HEK293T (cell line): ENCODE measurements around the gene VIP.
"Not testable (repeated sequence)": the region's sequence is repeated elsewhere in the genome, so short reads cannot be mapped to it uniquely, and the experiment has no call there.

ENCODE experiments used
- CTCF ChIA-PET: fragments of 350-600 bp; formaldehyde crosslinking; extraction: SDS; loops from one replicate; lab custom pipeline; 2021; ENCODE audit warnings: antibody characterized with exemption, inconsistent platforms; lab: Yijun Ruan, JAX
- POLR2A ChIA-PET: fragments of 350-600 bp; formaldehyde crosslinking; extraction: SDS; loops from one replicate; lab custom pipeline; 2020; ENCODE audit warnings: antibody characterized with exemption, inconsistent platforms; lab: Yijun Ruan, JAX
- DNase-seq: peaks from one replicate; pipeline ENCODE4 v3.0.0; 2012; ENCODE audit warnings: mixed read lengths; ENCODE audit errors: extremely low spot score
- ARNT ChIP-seq: fragments of 450-650 bp; IDR thresholded peaks from 2 replicates; pipeline ENCODE4 v1.6.1; 2017; ENCODE audit warnings: mild to moderate bottlenecking
- BHLHE40 ChIP-seq: fragments of 450-650 bp; IDR thresholded peaks from 2 replicates; pipeline ENCODE4 v1.6.1; 2016; ENCODE audit warnings: mild to moderate bottlenecking, moderate library complexity, borderline replicate concordance
- CTBP1 ChIP-seq: fragments of 450-650 bp; IDR thresholded peaks from 2 replicates; pipeline ENCODE4 v1.6.1; 2016; ENCODE audit warnings: borderline replicate concordance
- ELF4 ChIP-seq: fragments of 450-650 bp; IDR thresholded peaks from 2 replicates; pipeline ENCODE4 v1.6.1; 2017; ENCODE audit warnings: antibody characterized with exemption
- FOXA1 ChIP-seq: fragments of 450-650 bp; IDR thresholded peaks from 2 replicates; pipeline ENCODE4 v1.6.1; 2016; ENCODE audit warnings: mild to moderate bottlenecking
- FOXK2 ChIP-seq: fragments of 450-650 bp; IDR thresholded peaks from 2 replicates; pipeline ENCODE4 v1.6.1; 2016; ENCODE audit warnings: mild to moderate bottlenecking
- FOXM1 ChIP-seq: fragments of 450-650 bp; IDR thresholded peaks from 2 replicates; pipeline ENCODE4 v1.6.1; 2017; ENCODE audit warnings: mild to moderate bottlenecking, borderline replicate concordance
- HDGF ChIP-seq: fragments of 450-650 bp; IDR thresholded peaks from 2 replicates; pipeline ENCODE4 v1.6.1; 2017; ENCODE audit warnings: antibody characterized with exemption, borderline replicate concordance
- L3MBTL2 ChIP-seq: fragments of 450-650 bp; conservative IDR thresholded peaks from 2 replicates; pipeline ENCODE4 v1.6.1; 2016; ENCODE audit warnings: mild to moderate bottlenecking
- LEF1 ChIP-seq: fragments of 450-650 bp; IDR thresholded peaks from 2 replicates; pipeline ENCODE4 v1.6.1; 2017; ENCODE audit warnings: mild to moderate bottlenecking, borderline replicate concordance
- NFRKB ChIP-seq: fragments of 450-650 bp; IDR thresholded peaks from 2 replicates; pipeline ENCODE4 v1.6.1; 2016; ENCODE audit warnings: mild to moderate bottlenecking, moderate library complexity
- SP1 ChIP-seq: fragments of 450-650 bp; IDR thresholded peaks from 2 replicates; pipeline ENCODE4 v1.6.1; 2017
- SUZ12 ChIP-seq: fragments of 450-650 bp; IDR thresholded peaks from 2 replicates; pipeline ENCODE4 v1.6.1; 2016; ENCODE audit warnings: mild to moderate bottlenecking
- TARDBP ChIP-seq: fragments of 450-650 bp; IDR thresholded peaks from 2 replicates; pipeline ENCODE4 v1.6.1; 2016
- ZNF384 ChIP-seq: fragments of 450-650 bp; IDR thresholded peaks from 2 replicates; pipeline ENCODE4 v1.6.1; 2016
- TF ChIP-seq, protein P1 (sequence below): fragments of 450-650 bp; IDR thresholded peaks from 2 replicates; pipeline ENCODE4 v1.6.1; 2016

VIP gene

GRCh38 chr6:152750694-152751093 lies at the start of gene VIP:
Gene VIP (plus strand): TSS chr6:152750797. CDS start chr6:152752178, 1,381 bp downstream.
- peak; percentile 60 for DNase-seq
- TF ChIP-seq ARNT = no peak
- no peak for TF ChIP-seq L3MBTL2
- TF ChIP-seq ELF4 = no peak
- no peak for TF ChIP-seq ZNF384
- no peak for TF ChIP-seq HDGF
- TF ChIP-seq, protein P1, sequence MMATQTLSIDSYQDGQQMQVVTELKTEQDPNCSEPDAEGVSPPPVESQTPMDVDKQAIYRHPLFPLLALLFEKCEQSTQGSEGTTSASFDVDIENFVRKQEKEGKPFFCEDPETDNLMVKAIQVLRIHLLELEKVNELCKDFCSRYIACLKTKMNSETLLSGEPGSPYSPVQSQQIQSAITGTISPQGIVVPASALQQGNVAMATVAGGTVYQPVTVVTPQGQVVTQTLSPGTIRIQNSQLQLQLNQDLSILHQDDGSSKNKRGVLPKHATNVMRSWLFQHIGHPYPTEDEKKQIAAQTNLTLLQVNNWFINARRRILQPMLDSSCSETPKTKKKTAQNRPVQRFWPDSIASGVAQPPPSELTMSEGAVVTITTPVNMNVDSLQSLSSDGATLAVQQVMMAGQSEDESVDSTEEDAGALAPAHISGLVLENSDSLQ = no peak
- ChIA-PET POLR2A (no interaction called here), CTCF (interaction anchor here (3.9 kb wide), 1 partner anchor 196 kb away, joined by 17 read pairs; no protein-coding TSS in a partner anchor)

GRCh38 chr6:152701081-152701862 lies 49.3 kb upstream of the VIP start:
- ChIA-PET POLR2A (no interaction called here), CTCF (no interaction called here)
- no peak for DNase-seq
- TF ChIP-seq FOXM1 = no peak
- TF ChIP-seq SUZ12 = no peak
- TF ChIP-seq FOXA1 = no peak
- no peak for TF ChIP-seq ELF4
- TF ChIP-seq NFRKB = no peak
- no peak for TF ChIP-seq LEF1
- TF ChIP-seq SP1 = no peak
- no peak for TF ChIP-seq FOXK2
- no peak for TF ChIP-seq TARDBP
- no peak for TF ChIP-seq CTBP1
- no peak for TF ChIP-seq ARNT
- no peak for TF ChIP-seq ZNF384
- TF ChIP-seq BHLHE40 = no peak
- TF ChIP-seq HDGF = no peak
- TF ChIP-seq L3MBTL2 = no peak

GRCh38 chr6:152701863-152702401 lies 48.7 kb upstream of the VIP start:
- TF ChIP-seq, protein P1 = no peak
- no peak for TF ChIP-seq BHLHE40
- no peak for TF ChIP-seq NFRKB
- TF ChIP-seq CTBP1 = no peak
- no peak for TF ChIP-seq FOXA1
- no peak for TF ChIP-seq SP1
- TF ChIP-seq ARNT = no peak
- no peak for TF ChIP-seq SUZ12
- TF ChIP-seq HDGF = no peak
- no peak for TF ChIP-seq LEF1
- TF ChIP-seq ELF4 = no peak
- no peak for TF ChIP-seq ZNF384
- no peak for TF ChIP-seq FOXM1
- TF ChIP-seq TARDBP = no peak
- no peak for TF ChIP-seq FOXK2
- ChIA-PET CTCF (no interaction called here), POLR2A (no interaction called here)

DNA sequence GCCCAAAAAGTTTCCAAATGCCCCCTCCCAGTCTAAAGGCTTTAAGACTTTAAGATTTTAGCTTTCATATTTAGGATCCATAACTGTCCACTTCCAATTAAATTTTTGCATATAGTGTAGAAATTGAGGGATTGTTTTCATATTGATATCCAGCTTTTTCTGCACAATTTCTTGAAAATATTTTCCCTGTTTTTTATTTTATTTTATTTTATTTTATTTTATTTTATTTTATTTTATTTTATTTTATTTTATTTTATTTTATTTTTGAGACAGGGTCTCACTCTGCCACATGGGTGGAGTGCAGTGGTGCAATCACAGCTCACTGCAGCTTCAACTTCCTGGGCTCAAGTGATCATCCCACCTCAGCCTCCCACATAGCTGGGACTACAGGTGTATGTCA lies 46.8 kb upstream of the VIP start:
- POLR2A ChIA-PET, DNase-seq, CTCF ChIA-PET: not testable (repeated sequence)

More at GRCh38 chr6:152701863-152702401, 48.7 kb upstream of the VIP start:
- DNase-seq = no peak

DNA sequence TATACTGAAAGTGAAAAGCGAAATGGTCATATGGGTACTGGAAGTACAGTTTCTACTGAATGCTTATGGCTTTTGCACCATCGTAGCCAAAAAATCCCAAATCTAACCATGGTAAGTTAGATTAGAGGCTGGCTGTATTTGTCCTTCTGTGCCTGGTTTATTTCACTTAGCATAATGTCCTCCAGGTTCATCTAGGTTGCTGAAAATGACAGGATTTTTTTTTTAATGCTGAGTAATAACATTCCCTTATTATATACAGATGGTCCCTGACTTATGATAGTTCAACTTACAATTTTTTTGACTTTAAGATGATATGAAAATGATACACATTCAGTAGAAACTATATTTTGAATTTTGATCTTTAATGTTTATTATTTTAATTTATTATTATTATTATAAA lies 45.3 kb upstream of the VIP start:
- TF ChIP-seq, protein P1 = no peak
- no peak for TF ChIP-seq FOXA1
- no peak for TF ChIP-seq TARDBP
- no peak for TF ChIP-seq NFRKB
- no peak for TF ChIP-seq CTBP1
- no peak for TF ChIP-seq SP1
- no peak for TF ChIP-seq BHLHE40
- TF ChIP-seq FOXM1 = no peak
- TF ChIP-seq LEF1 = no peak
- TF ChIP-seq ZNF384 = no peak
- no peak for TF ChIP-seq SUZ12
- no peak for TF ChIP-seq ARNT
- TF ChIP-seq L3MBTL2 = no peak
- TF ChIP-seq HDGF = no peak
- no peak for TF ChIP-seq ELF4
- no peak for DNase-seq
- CTCF ChIA-PET = no interaction called here
- POLR2A ChIA-PET = no interaction called here

DNA sequence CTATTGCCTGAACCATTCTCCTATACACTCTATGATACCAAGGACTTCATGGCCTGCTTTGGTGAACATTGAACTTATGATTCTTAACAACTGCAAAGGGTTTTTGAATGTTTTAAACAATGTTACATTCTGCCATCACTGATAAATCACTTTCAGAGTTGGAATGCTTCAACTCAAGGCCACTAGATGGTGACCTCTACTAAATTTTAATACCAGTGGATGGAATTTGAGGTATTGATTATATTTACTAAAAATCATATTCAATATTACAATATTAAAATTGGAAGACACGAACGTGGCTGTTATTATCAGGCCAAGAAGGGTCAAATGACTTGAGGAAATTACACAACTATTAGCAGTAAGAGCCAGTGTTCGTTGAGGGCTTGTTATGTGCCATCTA lies 34.3 kb upstream of the VIP start:
- POLR2A ChIA-PET = no interaction called here
- DNase-seq = no peak
- no peak for TF ChIP-seq ZNF384
- TF ChIP-seq ELF4 = no peak
- no peak for TF ChIP-seq BHLHE40
- no peak for TF ChIP-seq HDGF
- no peak for TF ChIP-seq LEF1
- no peak for TF ChIP-seq FOXM1
- no peak for TF ChIP-seq SUZ12
- TF ChIP-seq FOXA1 = no peak
- TF ChIP-seq L3MBTL2 = no peak
- TF ChIP-seq, protein P1 = no peak
- TF ChIP-seq SP1 = no peak
- no peak for TF ChIP-seq NFRKB
- CTCF ChIA-PET = no interaction called here
